ENCODE results near the gene OR2AE1. TPM values are rescaled to one million over a fixed set of nuclear protein-coding genes. Genes with fewer than 3 reads are reported as not detected.
"Not testable (repeated sequence)": the region's sequence is repeated elsewhere in the genome, so short reads cannot be mapped to it uniquely, and the experiment has no call there.

The OR2AE1 gene, protein sequence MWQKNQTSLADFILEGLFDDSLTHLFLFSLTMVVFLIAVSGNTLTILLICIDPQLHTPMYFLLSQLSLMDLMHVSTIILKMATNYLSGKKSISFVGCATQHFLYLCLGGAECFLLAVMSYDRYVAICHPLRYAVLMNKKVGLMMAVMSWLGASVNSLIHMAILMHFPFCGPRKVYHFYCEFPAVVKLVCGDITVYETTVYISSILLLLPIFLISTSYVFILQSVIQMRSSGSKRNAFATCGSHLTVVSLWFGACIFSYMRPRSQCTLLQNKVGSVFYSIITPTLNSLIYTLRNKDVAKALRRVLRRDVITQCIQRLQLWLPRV
- not detected for total RNA-seq

DNA sequence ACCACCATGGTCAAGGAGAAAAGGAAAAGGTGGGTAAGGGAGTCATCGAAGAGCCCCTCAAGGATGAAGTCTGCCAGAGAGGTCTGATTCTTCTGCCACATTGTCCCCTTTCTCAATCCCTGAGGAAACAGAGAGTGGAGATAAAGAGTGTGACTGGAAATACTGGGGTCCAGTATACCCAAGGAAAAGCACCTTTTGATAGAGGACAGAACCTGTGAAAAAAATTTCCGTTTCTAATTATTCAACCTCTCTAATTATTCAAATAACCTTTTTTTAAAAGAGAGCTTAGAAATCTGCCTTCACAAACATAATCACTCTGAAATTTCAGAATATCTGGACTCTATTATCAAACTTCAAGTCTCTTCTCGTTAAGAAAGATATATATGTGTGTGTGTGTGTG lies at the start of gene OR2AE1:
Gene OR2AE1 (minus strand): TSS at position 101 of the 400 bp plus-strand sequence. CDS start 0 bp downstream, at position 101.
- no peak for DNase-seq

DNA sequence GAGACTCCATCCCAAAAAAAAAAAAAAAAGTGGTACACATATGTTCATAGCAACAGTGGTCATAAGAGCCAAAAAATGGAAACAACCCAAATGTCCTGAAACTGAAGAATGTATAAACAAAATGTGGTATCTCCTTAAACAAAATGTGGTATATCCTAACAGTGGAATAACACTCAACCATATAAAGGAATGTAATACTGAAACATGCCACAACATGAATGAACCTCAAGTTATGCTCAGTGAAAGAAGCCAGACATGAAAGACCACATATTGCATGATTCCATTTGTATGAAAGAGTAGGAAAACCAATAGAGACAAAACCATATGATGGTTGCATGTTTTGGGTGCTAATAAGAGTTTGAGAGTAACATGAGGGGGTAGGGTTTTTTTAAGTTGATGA lies 49.5 kb upstream of the OR2AE1 start:
- no peak for DNase-seq

DNA sequence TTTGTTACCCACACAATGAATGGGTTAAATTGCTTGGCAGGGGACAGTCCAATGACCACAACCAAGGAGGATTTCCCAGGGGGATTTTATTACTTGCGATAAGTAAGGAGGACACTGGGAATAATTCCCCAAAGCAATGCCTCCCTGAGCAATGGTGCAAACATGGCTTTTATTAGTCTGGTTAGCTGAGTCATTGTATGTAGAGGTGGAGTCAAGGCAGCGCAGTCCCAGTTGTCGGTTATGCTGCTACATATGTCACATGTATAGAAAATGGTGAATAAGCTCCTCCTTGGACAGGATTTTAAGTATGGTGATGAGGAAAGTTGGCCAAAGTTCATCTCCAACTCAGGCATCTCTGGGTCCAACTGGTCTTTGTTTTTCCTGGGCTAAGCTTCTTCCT lies 46.4 kb upstream of the OR2AE1 start:
- no peak for DNase-seq

DNA sequence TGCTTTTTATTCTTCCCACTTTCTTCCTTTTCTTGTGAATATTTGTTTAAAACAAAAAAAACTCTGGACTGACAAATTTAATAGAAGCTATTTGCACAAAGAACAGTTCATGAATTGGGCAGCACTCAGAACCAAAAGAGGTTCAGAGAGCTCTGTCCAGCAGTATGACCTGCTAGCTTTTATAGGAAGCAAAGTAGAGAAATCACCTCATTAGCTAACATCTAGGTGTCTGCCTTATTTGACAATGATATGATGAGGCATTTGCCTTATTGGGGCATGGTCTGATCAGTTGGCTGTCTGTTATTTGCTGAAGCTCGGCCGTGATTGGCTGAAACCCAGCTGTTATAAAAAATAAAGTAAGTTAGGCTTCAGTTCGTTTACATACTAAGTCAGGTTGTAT lies 43.3 kb upstream of the OR2AE1 start:
- no peak for DNase-seq

DNA sequence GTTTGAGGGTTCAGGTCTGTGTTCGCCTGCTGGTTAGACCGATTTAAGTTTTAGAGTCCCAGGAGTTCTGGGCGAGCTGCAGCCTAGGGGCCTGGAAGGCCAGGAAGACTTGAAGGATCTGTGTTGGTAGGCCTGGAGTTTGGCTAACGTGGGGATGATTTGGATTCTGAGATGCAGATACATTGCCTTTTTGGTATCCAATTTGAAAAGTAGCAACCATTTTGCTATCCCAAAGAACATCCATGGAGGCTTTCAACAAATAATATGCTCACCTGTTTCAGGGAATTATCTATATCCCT lies 42.9 kb upstream of the OR2AE1 start:
- DNase-seq: no peak

DNA sequence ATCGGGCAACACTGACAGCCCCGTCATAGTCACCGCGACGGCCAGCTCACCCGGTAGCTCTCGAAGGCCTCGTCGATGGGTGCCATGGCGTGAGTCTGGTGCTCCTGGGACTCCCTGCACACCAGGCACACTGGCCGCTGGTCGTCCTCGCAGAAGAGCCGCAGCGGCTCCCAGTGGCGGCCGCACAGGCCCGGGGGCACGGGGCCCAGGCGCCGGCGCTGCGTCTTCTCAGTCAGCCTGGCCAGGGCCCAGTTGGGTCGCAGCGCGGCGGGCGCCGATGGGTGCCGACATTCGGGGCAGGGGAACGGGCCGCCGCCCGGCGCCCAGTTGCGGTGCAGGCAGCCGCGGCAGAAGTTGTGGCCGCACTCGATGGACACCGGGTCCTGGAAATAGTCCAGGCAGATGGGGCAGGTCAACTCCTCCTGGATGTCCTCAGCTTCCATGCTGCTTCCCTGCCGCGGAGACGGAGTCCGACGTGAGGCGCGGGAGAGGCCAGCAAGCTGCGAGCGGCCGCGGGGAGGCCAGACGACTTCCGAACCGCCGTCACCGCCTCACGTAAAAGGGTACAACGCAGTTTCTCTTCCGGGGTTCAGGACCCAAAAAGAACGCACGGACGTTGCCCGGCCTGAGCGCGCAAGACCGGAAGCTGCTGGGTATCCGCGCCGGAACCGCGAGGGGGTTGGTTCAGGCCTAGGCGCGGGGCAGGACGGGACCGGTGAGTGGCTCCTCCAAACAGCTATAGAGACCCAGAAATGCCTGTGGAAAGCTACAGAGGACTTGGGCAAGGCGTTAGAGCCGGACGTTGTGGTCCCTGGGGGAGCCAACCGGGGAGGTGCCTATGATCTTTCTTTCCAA lies 42.4 kb upstream of the OR2AE1 start, which contains the start of gene TRIM4:
Gene TRIM4 (minus strand): TSS at position 572 of the 855 bp plus-strand sequence. CDS start 129 bp downstream, at position 443.
- peak; percentile 95 for DNase-seq

DNA sequence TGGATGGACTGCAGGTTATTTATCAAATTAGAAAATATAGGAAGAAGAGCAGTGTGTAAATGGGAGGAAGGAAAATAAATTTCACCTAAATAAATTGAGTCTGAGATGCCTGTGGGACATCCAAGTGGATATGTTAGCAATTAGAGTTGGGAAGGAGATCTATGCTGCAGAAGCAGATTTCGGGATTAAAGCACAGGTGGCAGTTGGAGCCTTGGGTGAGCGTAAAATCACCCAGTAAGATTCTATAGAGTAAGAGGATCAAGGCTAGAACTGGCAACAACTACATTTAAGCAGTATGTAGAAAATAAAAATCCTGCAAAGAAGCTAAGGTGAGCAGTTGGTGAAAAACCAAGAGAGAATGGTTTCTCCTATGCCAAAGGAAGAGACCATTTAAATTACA lies 34.1 kb upstream of the OR2AE1 start:
- DNase-seq: no peak

DNA sequence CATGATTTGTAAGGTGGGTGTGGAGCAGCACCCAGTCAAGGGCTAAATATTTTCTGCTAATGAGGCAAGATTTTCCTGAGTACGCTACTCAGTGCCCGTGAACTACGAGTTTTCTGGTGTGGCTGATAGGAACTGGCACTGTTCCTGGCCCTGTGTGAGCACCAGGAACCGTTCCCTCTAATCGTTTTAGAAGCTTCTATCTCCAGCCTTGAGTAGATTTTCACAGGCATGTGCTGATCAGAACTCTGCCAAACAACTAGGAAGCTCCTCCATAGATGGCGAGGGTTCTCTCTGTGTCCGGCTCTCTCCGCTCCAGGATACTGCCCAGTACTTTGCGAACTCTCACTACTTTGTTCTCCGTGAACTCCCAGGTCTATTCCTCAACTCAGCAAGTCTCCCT lies 24.7 kb upstream of the OR2AE1 start:
- no peak for DNase-seq

DNA sequence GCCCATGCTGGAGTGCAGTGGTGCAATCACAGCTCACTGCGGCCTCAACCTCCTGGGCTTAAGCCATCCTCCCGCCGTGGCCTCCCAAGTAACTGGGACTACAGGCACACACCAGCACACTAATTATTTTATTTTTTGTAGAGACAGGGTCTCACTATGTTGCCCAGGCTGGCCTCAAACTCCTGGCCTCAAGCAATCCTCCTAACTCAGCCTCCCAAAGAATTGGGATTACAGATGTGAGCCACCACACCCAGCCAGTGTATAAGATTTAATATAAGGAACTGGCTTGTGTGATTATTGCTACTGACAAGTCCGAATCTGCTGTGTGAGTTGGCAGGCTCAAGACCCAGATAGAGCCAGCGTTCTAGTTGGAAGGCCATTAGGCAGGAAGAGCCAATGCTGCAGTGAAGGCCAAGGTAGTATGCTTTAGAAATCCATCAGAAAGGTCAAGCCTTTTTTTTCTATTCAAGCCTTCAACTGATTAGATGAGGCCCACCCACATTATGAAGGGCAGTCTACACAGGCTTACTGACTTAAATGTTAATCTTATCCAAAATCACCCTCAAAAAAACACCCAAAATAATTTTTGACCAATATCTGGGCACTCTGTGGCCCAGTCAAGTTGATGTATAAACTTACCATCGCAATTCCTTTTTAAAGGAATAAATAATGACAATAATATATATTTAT lies 23.1 kb upstream of the OR2AE1 start:
- DNase-seq: no peak

DNA sequence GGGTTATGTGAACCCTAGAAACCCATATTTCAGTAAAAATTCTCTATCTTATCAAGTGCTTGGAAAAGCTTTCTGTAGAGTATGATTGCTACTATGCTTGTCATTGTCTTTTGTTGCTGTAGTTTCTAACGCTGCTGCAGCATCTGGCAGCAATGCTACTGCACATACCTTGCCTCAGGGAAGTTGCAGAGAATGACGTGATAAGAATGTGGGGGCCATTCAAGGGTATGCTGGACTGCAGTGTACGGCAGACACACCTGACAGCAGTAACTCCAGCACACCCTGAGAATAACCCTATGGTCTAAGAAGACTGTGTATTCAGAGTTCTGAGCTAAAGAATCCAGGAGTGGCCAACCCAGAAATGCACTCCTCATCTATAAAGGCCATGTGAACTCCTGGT lies 22.0 kb upstream of the OR2AE1 start:
- no peak for DNase-seq

DNA sequence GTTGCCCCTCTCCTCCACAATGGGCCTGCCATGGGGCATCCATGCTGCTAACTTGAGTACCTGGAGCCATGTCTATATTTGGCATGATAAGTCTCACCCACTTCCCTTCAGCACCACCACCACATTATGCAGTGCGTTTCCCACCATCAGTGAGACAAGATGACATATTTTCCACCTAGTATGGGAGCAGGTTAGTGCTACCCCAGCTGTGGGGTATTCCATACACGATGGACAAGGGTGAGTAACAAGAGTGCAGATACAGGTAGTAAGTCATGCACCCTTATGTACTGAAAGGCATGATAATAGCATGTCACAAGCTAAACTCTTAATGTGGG lies 21.2 kb upstream of the OR2AE1 start:
- no peak for DNase-seq

DNA sequence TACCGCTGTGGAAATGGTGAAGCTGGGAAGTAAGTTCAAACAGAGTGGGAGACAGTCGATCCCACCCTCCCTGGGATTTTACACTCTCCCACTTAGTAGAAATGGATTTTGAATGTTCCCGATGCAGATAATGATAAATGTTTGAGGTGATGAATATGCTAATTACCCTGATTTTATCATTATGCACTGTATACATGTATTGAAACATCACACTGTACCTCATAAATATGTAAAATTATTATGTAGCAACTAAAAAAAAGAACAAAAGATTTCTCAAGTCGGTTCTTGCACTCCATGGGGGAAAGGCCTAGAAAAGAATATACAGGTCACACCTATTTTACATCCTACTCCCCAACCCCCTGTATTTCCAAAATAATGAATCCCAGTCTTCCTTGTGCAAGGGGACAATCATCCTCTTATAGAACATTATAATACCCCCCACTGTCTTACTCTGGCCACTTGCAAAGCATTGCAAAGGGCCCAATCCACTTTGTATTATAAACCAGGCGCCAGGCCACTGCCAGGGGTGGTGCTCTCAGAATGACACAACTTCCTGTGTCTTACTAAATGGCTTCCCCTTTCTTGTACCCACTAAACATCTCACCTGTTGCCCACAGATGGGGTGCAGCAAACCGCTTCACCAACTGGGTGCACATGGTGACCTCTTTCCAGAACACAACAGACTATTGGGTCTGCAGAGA lies 20.6 kb upstream of the OR2AE1 start:
- DNase-seq: no peak

DNA sequence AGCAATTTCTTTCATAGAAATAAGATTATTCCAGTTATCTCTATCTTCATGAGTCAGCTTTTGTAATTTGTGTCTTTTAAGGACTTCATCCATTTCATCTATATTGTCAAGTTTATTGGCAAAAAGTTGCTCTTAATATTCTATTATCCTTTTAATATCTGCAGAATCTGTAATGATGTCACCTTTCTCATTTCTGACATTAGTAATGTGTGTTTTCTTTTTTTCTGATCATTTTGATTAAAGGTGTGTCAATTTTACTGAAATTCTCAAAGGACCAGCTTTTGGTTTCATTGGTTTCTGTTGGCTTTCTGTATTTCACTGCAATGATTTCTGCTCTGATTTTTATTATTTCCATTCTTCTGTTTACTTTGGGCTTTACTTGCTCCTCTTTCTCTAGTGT lies 17.9 kb upstream of the OR2AE1 start:
- DNase-seq: no peak

DNA sequence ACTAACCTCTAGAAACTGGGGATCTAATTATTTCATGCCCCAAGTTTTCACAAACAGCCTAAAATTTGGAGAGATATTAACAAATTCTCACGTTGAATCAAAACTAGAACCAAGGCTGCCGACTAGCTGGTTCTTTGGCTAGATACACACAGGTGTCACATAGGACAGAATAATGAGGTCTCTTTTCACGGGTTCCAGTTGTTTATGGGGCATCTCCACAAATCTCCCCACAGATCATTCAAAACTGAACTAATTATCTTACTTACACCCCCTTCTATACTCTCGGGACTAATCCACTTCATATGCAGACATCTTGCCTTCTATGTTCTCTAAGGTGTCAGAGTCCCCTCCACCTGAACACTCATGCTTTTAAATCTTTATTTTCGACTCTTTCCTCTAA lies 16.4 kb upstream of the OR2AE1 start:
- no peak for DNase-seq

DNA sequence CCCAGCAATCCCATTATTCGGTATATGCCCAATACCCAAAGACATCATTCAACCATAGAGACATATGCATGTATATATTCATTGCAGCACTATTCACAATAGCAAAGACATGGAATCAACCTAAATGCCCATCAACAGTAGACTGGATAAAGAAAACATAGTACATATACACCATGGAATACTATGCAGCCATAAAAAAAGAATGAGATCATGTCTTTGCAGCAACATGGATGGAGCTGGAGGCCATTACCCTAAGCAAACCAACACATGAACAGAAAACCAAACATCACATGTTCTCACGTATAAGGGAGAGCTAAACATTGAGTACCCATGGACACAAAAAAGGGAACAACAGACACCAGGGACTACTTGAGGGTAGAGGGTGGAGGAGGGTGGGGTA lies 13.5 kb upstream of the OR2AE1 start:
- DNase-seq: not testable (repeated sequence)

DNA sequence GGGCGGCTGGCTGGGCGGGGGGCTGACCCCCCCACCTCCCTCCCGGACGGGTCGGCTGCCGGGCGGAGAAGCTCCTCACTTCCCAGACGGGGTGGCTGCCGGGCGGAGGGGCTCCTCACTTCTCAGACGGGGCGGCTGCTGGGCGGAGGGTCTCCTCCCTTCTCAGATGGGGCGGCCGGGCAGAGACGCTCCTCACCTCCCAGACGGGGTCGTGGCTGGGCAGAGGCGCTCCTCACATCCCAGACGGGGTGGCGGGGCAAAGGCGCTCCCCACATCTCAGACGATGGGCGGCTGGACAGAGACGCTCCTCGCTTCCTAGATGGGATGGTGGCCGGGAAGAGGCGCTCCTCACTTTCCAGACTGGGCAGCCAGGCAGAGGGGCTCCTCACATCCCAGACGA lies 11.5 kb upstream of the OR2AE1 start:
- not testable (repeated sequence) for DNase-seq

DNA sequence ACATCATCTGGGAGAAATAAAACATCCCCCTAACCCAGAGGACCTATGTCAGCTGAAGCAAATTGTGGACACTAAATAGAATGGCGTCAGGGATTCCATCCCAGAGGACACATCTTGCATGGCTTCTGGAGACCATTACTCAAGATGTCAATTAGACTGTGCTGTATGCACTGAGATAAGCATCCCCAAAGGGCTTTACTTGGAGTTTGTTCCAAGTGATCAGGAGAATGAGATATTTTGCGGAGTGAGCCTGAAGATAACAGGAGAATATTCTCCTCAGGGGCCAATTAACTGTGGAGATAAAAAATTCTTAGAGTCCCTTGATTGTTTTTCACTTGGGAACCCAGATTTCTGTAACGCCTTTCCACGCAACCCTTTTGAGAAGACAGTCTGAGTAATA lies 4.5 kb upstream of the OR2AE1 start:
- no peak for DNase-seq

DNA sequence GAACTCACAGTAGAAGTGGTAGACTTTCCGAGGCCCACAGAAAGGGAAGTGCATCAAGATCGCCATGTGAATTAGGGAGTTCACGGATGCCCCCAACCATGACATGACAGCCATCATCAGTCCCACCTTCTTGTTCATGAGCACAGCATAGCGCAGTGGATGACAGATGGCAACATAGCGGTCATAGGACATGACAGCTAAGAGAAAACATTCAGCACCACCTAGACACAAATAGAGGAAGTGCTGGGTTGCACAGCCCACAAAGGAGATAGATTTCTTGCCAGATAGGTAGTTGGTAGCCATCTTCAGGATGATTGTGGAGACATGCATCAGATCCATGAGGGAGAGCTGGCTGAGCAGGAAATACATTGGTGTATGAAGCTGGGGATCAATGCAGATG lies 342 bp downstream of the OR2AE1 start:
- no peak for DNase-seq

DNA sequence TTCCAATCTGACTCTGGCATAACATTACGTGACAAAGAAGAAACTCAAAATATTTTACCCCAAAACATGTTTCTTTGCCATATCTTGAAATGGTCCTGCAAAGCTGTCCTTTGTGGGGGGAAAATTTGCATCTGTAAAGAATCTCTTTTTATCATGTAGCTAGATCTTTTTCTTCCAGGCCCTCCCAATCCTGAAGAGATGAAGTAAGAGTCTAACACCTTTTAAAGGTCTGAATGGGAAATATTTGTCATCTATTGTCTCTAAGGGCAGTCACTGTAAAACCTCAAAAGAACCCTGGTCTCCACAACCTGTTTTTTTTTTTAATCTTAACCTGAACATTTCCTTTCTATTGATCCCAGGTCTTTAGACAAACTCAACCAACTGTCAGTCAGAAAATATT lies 8.6 kb downstream of the OR2AE1 start:
- DNase-seq: no peak

DNA sequence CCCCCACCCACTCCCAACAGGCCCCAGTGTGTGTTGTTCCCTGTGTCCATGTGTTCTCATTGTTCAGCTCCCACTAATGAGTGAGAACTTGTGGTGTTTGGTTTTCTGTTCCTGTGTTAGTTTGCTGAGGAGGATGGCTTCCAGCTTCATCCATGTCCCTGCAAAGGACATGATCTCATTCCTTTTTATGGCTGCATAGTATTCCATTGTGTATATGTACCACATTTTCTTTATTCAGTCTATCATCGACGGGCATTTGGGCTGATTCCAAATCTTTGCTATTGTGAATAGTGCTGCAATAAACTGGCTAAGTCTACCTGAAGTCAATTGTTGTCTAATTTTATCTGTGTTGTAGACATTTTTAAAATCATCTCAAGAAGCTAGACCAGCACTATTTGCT lies 9.4 kb downstream of the OR2AE1 start:
- DNase-seq: not testable (repeated sequence)

DNA sequence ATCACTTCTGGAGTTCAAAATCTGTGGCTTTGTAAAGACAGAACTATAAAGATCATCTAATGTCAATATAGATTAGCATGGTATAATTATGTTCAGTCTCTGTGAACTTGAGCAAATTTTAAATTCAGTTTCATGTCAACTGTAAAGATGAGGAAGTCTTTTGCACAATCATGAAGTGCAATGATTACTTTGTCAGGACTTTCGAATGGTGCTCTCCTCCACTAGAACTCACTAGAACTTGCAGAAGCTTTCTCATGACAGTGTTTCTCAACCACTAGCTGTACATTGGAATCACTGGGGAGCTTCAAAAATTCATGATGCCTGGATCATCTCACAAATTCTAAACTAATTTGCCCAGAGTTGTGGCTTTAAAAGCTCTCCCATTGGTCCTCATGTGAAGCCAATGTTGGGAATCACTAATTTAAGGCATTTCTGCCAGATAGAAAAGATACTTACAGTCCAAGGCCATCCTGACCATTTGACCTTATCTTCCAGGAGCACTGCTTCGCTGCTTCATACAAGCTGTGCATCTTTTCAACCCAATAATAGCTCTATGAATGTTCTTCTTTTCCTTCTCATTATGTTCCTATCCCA lies 12.9 kb downstream of the OR2AE1 start:
- no peak for DNase-seq

All from tongue (tissue), 2 donors.